Stimulated activated CD4-positive, alpha-beta T cell treated with anti-CD3 and anti-CD28 coated beads, Interleukin-12 subunit alpha, Interleukin-12 subunit beta, amount 100 ng/mL, for 4 hours (primary cell): ENCODE results near the gene POU3F2.

Experiments used
- DNase-seq: peaks from one replicate; pipeline ENCODE4 v3.0.0-alpha.2; 2020

The POU3F2 gene

GRCh38 chr6:98831057-98831958 lies 3.1 kb upstream of the POU3F2 start:
- DNase-seq = no peak

- DNase-seq = no peak
Measured at GRCh38 chr6:98831959-98832283, 2.5 kb upstream of the POU3F2 start.

- no peak for DNase-seq
Measured at GRCh38 chr6:98832284-98833056, 1.9 kb upstream of the POU3F2 start.

GRCh38 chr6:98833057-98833306 lies 1.4 kb upstream of the POU3F2 start:
- no peak for DNase-seq

GRCh38 chr6:98833307-98834059 lies 891 bp upstream of the POU3F2 start:
- DNase-seq = no peak

GRCh38 chr6:98835149-98836024 lies 1.0 kb downstream of the POU3F2 start:
- no peak for DNase-seq

- no peak for DNase-seq
Measured at GRCh38 chr6:98836025-98836961, 1.9 kb downstream of the POU3F2 start.

- no peak for DNase-seq
Measured at GRCh38 chr6:98836962-98837944, 2.9 kb downstream of the POU3F2 start.

- DNase-seq = no peak
Measured at GRCh38 chr6:98838032-98838431, 3.7 kb downstream of the POU3F2 start.

GRCh38 chr6:98838975-98839374 lies 4.6 kb downstream of the POU3F2 start:
- no peak for DNase-seq

- DNase-seq = no peak
Measured at GRCh38 chr6:98839781-98840361, 5.5 kb downstream of the POU3F2 start.

GRCh38 chr6:98840385-98840784 lies 6.0 kb downstream of the POU3F2 start:
- DNase-seq = no peak

- DNase-seq = no peak
Measured at GRCh38 chr6:98840996-98841513, 6.7 kb downstream of the POU3F2 start.

- DNase-seq = no peak
Measured at GRCh38 chr6:98841621-98842341, 7.4 kb downstream of the POU3F2 start.

GRCh38 chr6:98842342-98843180 lies 8.2 kb downstream of the POU3F2 start:
- DNase-seq = no peak

GRCh38 chr6:98843271-98844243 lies 9.2 kb downstream of the POU3F2 start:
- no peak for DNase-seq
